Midbrain (tissue), 1 donor: ENCODE data around the gene C6orf52.

Source experiments
- DNase-seq: peaks from one replicate; lab custom pipeline; 2025; lab: John Stamatoyannopoulos, UW

C6orf52 gene

DNA sequence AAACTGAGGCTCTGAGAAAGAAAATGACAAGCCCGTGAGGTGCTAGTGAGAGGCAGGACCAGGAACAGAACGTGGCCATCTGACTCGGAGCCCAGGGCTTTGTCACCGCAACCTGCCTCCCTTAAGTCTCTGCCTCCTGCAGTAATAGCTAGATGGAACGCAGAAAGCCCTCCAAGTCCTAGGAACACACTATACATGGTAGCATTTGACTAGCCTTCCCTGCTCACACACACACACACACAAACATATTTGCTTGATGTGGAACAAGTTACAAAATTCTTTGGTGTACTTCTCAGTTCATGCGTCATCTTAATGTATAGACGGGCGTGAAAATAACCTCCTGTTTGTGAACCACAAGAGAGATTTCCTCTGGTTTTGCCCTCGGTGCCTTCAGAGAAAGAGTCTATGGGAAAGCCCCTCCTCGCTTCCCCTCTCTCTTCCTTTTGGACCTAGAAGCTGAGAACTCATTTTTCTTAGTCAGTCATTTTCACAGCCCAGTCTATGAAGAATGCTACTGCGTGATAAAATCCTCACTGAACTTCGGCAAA lies 38.8 kb downstream of the C6orf52 start:
- no peak for DNase-seq

GRCh38 chr6:10644225-10644624 lies 50.2 kb downstream of the C6orf52 start:
- no peak for DNase-seq

DNA sequence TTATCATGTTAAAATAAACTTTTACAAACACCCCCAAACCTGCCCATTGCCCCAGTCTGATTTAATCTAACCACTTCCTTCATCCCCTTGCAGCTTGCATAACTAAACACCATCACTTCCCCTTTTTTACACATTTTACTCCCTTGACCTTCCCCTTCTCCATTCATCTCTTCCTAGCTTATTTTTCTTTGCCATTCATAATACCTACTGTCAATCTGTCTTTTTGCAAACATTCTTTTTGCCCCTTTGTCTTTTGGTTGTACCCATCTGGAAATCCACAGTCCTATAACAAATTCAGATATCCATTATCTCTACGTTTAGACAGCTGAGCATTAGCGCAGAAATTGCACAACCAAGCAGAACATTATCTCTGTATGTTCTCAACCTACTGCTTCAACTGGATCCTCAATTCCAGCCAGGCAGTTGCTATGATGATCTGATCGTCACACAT lies 51.2 kb downstream of the C6orf52 start:
- DNase-seq = no peak

- no peak for DNase-seq
These were observed 52.9 kb downstream of the C6orf52 start for GRCh38 chr6:10641528-10641927.

DNA sequence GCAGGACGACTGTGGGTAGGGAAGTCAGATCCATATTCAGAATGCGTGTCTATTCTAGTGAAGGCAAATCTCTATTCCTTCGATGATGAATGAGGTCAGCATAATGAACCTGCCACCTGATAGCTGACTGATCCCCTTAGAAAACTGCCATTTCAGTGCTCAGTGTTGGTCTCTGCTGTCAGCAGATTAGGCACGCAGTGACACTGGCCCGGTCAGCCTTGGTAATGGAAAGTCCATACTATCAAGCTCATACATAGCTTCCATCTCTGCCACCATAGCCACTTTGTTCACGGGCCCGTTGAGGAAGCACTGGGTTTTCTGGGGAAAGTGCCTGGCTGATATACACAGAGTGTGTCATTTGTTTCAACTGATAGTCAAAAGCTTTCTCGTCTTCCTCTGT lies 54.0 kb downstream of the C6orf52 start:
- no peak for DNase-seq

DNA sequence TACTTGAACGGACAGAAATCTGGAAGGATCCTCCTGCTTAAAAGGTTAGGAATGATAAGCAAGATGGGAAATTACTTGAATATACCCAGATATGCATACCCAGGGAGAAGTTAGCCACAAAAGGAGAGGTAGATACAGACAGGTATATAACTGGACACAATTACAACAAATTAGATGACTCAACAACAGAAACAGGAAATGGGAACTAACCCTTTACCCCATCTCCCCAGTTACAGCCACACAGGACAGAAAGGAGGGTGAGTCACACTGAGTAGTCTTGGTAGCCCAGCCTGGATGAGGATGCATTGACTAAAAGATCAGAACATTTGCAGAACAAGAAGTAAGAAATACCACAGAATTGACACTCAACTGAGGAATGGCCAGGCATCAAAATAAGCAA lies 61.2 kb downstream of the C6orf52 start:
- DNase-seq = no peak

GRCh38 chr6:10630178-10630577 lies 64.2 kb downstream of the C6orf52 start:
- DNase-seq = no peak

DNA sequence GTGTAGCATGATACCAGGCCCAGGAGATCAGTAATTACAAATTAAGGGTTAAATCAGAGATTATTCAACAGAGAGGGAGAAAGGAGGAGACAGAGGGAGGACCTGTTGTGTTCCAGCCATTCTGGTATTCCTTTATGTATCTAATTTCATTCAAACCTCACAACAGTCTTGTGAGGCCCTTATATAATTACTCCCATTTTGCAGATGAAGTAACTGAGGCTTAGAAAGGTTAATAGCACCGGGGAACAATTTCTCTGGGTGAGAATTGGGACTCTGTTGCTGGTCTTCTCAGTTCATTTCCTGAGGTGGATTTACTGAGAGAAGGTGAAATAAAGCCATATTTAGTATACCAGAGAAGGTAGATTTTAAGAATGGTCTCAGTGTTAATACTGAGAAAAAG lies 66.6 kb downstream of the C6orf52 start:
- no peak for DNase-seq

- DNase-seq = no peak
These were observed 68.2 kb downstream of the C6orf52 start for GRCh38 chr6:10626154-10626741.

DNA sequence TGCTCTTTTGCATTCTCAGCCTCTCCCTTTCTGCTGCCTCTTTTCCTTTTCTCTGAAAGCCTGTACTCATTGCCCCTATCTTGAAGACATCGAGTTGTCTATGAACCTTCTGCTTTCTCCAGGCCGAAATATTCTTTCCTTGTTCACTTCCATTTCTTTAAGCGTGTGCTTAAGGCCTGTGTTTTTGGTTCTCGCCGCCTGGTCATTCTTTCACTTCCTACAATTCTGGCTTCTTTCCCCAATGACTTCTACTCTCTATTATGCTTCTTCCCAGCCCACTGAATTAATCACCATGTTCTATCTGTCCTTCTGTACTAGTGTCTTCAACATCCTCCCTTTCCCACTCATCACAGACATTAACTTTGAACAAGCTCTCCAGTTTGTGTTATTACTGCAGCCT lies 69.6 kb downstream of the C6orf52 start:
- DNase-seq = no peak

DNA sequence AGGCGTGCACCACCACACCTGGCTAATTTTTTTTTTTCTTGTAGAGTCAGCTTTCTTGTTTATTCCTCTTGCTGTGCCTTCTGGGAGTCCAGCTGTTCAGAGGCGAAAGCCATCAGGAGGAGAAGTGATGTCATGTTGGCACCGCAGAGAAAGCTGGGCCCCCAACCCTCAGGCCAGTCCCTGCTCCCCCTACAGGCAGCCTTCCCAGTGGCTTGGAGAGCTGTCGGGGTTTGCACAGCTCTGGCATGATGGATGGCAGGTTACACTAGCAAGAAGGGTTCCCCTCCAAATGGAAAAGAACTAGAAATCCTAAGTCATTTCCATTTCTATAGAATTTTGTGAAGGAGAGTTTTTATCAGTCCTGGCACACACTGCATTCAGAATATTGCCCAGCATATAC lies 72.6 kb downstream of the C6orf52 start:
- no peak for DNase-seq
